ENCODE data around the gene FCN1. TPM values are rescaled to one million over a fixed set of nuclear protein-coding genes. Genes with fewer than 3 reads are reported as not detected.

FCN1 gene
- total and polyA plus RNA-seq, 4 donors = 0.08 to 13.8 (median 0.87) TPM

GRCh38 chr9:134918646-134919045, 934 bp upstream of the FCN1 start:
- H3K27ac ChIP-seq (ENCODE audit: low read depth, low read length) = no peak overlapping the region
- H3K4me3 ChIP-seq (ENCODE audit: low read depth, low read length) = no peak overlapping the region
- H3K9me3 ChIP-seq (ENCODE audit: control insufficient read depth, insufficient read depth, low read length) = peaks cover 4% of the 10 kb centered on the region
- 86% methylated on average over 10 of the region's 10 CpGs for WGBS (ENCODE audit: insufficient coverage)
- H3K4me1 ChIP-seq (ENCODE audit: control insufficient read depth, insufficient read depth, low read length) = no peaks in the 10 kb centered on the region
- H3K27me3 ChIP-seq (ENCODE audit: control insufficient read depth, insufficient read depth, low read length) = no peaks in the 10 kb centered on the region
- no peaks in the 10 kb centered on the region for H3K36me3 ChIP-seq (ENCODE audit: control insufficient read depth, insufficient read depth, low read length)
- no peak for DNase-seq (ENCODE audit: low read depth in 4 of 6, low spot score in 6 of 6)

- peaks cover 4% of the 10 kb centered on the region for H3K9me3 ChIP-seq (ENCODE audit: control insufficient read depth, insufficient read depth, low read length)
- no peak for DNase-seq (ENCODE audit: low read depth in 4 of 6, low spot score in 6 of 6)
- no peaks in the 10 kb centered on the region for H3K4me1 ChIP-seq (ENCODE audit: control insufficient read depth, insufficient read depth, low read length)
- no peak overlapping the region for H3K27ac ChIP-seq (ENCODE audit: low read depth, low read length)
- H3K36me3 ChIP-seq (ENCODE audit: control insufficient read depth, insufficient read depth, low read length) = no peaks in the 10 kb centered on the region
- H3K4me3 ChIP-seq (ENCODE audit: low read depth, low read length) = no peak overlapping the region
- no peaks in the 10 kb centered on the region for H3K27me3 ChIP-seq (ENCODE audit: control insufficient read depth, insufficient read depth, low read length)
- 92% methylated on average over 6 of the region's 8 CpGs for WGBS (ENCODE audit: insufficient coverage)
Observed at GRCh38 chr9:134916161-134916665, 1.5 kb downstream of the FCN1 start.

GRCh38 chr9:134915046-134915985, 2.4 kb downstream of the FCN1 start:
- no peak overlapping the region for H3K4me3 ChIP-seq (ENCODE audit: low read depth, low read length)
- no peak overlapping the region for H3K27ac ChIP-seq (ENCODE audit: low read depth, low read length)
- H3K9me3 ChIP-seq (ENCODE audit: control insufficient read depth, insufficient read depth, low read length) = peaks cover 4% of the 10 kb centered on the region
- DNase-seq (ENCODE audit: low read depth in 4 of 6, low spot score in 6 of 6) = no peak
- no peaks in the 10 kb centered on the region for H3K4me1 ChIP-seq (ENCODE audit: control insufficient read depth, insufficient read depth, low read length)
- 92% methylated on average over 22 of the region's 26 CpGs for WGBS (ENCODE audit: insufficient coverage)
- no peaks in the 10 kb centered on the region for H3K27me3 ChIP-seq (ENCODE audit: control insufficient read depth, insufficient read depth, low read length)
- H3K36me3 ChIP-seq (ENCODE audit: control insufficient read depth, insufficient read depth, low read length) = no peaks in the 10 kb centered on the region

- H3K27me3 ChIP-seq (ENCODE audit: control insufficient read depth, insufficient read depth, low read length) = no peaks in the 10 kb centered on the region
- no peaks in the 10 kb centered on the region for H3K36me3 ChIP-seq (ENCODE audit: control insufficient read depth, insufficient read depth, low read length)
- H3K4me1 ChIP-seq (ENCODE audit: control insufficient read depth, insufficient read depth, low read length) = no peaks in the 10 kb centered on the region
- H3K4me3 ChIP-seq (ENCODE audit: low read depth, low read length) = no peak overlapping the region
- no peak overlapping the region for H3K27ac ChIP-seq (ENCODE audit: low read depth, low read length)
- no peak for DNase-seq (ENCODE audit: low read depth in 4 of 6, low spot score in 6 of 6)
- 72% methylated on average over 7 of the region's 7 CpGs for WGBS (ENCODE audit: insufficient coverage)
- H3K9me3 ChIP-seq (ENCODE audit: control insufficient read depth, insufficient read depth, low read length) = peaks cover 4% of the 10 kb centered on the region
Observed at GRCh38 chr9:134914501-134914834, 3.2 kb downstream of the FCN1 start.

- Histone ChIP-seq H3K27me3 (ENCODE audit: control insufficient read depth, insufficient read depth, low read length) (no peaks in the 10 kb centered on the region), H3K4me1 (ENCODE audit: control insufficient read depth, insufficient read depth, low read length) (no peaks in the 10 kb centered on the region), H3K4me3 (ENCODE audit: low read depth, low read length) (no peak overlapping the region), H3K9me3 (ENCODE audit: control insufficient read depth, insufficient read depth, low read length) (no peaks in the 10 kb centered on the region), H3K36me3 (ENCODE audit: control insufficient read depth, insufficient read depth, low read length) (no peaks in the 10 kb centered on the region), H3K27ac (ENCODE audit: low read depth, low read length) (no peak overlapping the region)
- no peak for DNase-seq (ENCODE audit: low read depth in 4 of 6, low spot score in 6 of 6)
- WGBS (ENCODE audit: insufficient coverage) = 83% methylated on average over 17 of the region's 23 CpGs
Observed at GRCh38 chr9:134913713-134914500, 3.8 kb downstream of the FCN1 start.

- Histone ChIP-seq H3K27me3 (ENCODE audit: control insufficient read depth, insufficient read depth, low read length) (no peaks in the 10 kb centered on the region), H3K27ac (ENCODE audit: low read depth, low read length) (no peak overlapping the region), H3K36me3 (ENCODE audit: control insufficient read depth, insufficient read depth, low read length) (no peaks in the 10 kb centered on the region), H3K9me3 (ENCODE audit: control insufficient read depth, insufficient read depth, low read length) (no peaks in the 10 kb centered on the region), H3K4me3 (ENCODE audit: low read depth, low read length) (no peak overlapping the region), H3K4me1 (ENCODE audit: control insufficient read depth, insufficient read depth, low read length) (no peaks in the 10 kb centered on the region)
- no peak for DNase-seq (ENCODE audit: low read depth in 4 of 6, low spot score in 6 of 6)
- 88% methylated on average over 16 of the region's 22 CpGs for WGBS (ENCODE audit: insufficient coverage)
Observed at GRCh38 chr9:134913041-134913712, 4.5 kb downstream of the FCN1 start.

GRCh38 chr9:134912126-134912840, 5.4 kb downstream of the FCN1 start:
- 90% methylated on average over 19 of the region's 20 CpGs for WGBS (ENCODE audit: insufficient coverage)
- no peak overlapping the region for H3K4me3 ChIP-seq (ENCODE audit: low read depth, low read length)
- no peak overlapping the region for H3K27ac ChIP-seq (ENCODE audit: low read depth, low read length)
- H3K36me3 ChIP-seq (ENCODE audit: control insufficient read depth, insufficient read depth, low read length) = no peaks in the 10 kb centered on the region
- DNase-seq (ENCODE audit: low read depth in 4 of 6, low spot score in 6 of 6) = no peak
- H3K4me1 ChIP-seq (ENCODE audit: control insufficient read depth, insufficient read depth, low read length) = no peaks in the 10 kb centered on the region
- H3K27me3 ChIP-seq (ENCODE audit: control insufficient read depth, insufficient read depth, low read length) = no peaks in the 10 kb centered on the region
- no peaks in the 10 kb centered on the region for H3K9me3 ChIP-seq (ENCODE audit: control insufficient read depth, insufficient read depth, low read length)

- H3K9me3 ChIP-seq (ENCODE audit: control insufficient read depth, insufficient read depth, low read length) = no peaks in the 10 kb centered on the region
- H3K36me3 ChIP-seq (ENCODE audit: control insufficient read depth, insufficient read depth, low read length) = no peaks in the 10 kb centered on the region
- no peaks in the 10 kb centered on the region for H3K4me1 ChIP-seq (ENCODE audit: control insufficient read depth, insufficient read depth, low read length)
- H3K27me3 ChIP-seq (ENCODE audit: control insufficient read depth, insufficient read depth, low read length) = no peaks in the 10 kb centered on the region
- 93% methylated on average over 18 of the region's 24 CpGs for WGBS (ENCODE audit: insufficient coverage)
- H3K27ac ChIP-seq (ENCODE audit: low read depth, low read length) = no peak overlapping the region
- no peak overlapping the region for H3K4me3 ChIP-seq (ENCODE audit: low read depth, low read length)
- no peak for DNase-seq (ENCODE audit: low read depth in 4 of 6, low spot score in 6 of 6)
Observed at GRCh38 chr9:134909511-134910481, 7.9 kb downstream of the FCN1 start.
